GM12878 (cell line): ENCODE data around the gene ERO1A. TPM values are rescaled to one million over a fixed set of nuclear protein-coding genes. Genes with fewer than 3 reads are reported as not detected.

Experiments used
- ATAC-seq: fragments of 200-7000 bp; cut with Tn5 transposase; 3 replicates; pipeline ENCODE4 v1.9.1; 2020; ENCODE audit warnings: mild to moderate bottlenecking, moderate library complexity
- BruUV-seq: library from RNA; stranded (reverse); fragments of 400-500 nt; replicated peaks from 2 replicates; lab custom pipeline; 2021; lab: Mats Ljungman, UMichigan
- CTCF ChIA-PET: fragments of 300-600 bp; sonication (Branson Sonifier 250); formaldehyde crosslinking; extraction: SDS; loops from one replicate; lab custom pipeline; 2021; ENCODE audit warnings: inconsistent platforms; lab: Yijun Ruan, JAX
- POLR2A ChIA-PET: fragments of 350-600 bp; formaldehyde crosslinking; extraction: SDS; loops from one replicate; lab custom pipeline; 2021; ENCODE audit warnings: inconsistent platforms; lab: Charles Lee
- RAD21 ChIA-PET: fragments of 300-600 bp; sonication (Branson Sonifier 250); formaldehyde crosslinking; loops from one replicate; lab custom pipeline; 2023; ENCODE audit warnings: antibody characterized with exemption; ENCODE audit not compliant: unreplicated experiment; lab: Charles Lee
- SMC1A ChIA-PET: fragments of 300-600 bp; sonication (Branson Sonifier 250); formaldehyde crosslinking; loops from one replicate; lab custom pipeline; 2023; ENCODE audit not compliant: unreplicated experiment, uncharacterized antibody; lab: Charles Lee
- DNase-seq: peaks from one replicate; pipeline ENCODE4 v3.0.0-alpha.2; 2011; ENCODE audit warnings: low read depth, low spot score
- FAIRE-seq: peaks from 3 replicates; lab custom pipeline; 2011; peaks lifted over from hg19 to GRCh38; lab: Jason Lieb, UNC
- H2AFZ ChIP-seq: 2 replicates; pipeline ENCODE4 v1.6.0; 2011; ENCODE audit warnings: low read depth, low read length, control low read depth; ENCODE audit not compliant: control insufficient read depth
- H3K27ac ChIP-seq: 2 replicates; pipeline ENCODE4 v1.5.1; 2011; ENCODE audit warnings: control low read depth; ENCODE audit not compliant: control insufficient read depth, insufficient read depth
- H3K27me3 ChIP-seq, 2 experiments: replicated peaks in 1 of 2; 2 replicates each; pipeline versions ENCODE4 v1.6.0 to v1.6.1; 2011; ENCODE audit warnings: low read length in 1 of 2; ENCODE audit not compliant: control insufficient read depth in 2 of 2, insufficient read depth in 2 of 2
- H3K36me3 ChIP-seq, 2 experiments: 2 replicates each; pipeline ENCODE4 v1.5.1; 2011; ENCODE audit warnings: low read length in 1 of 2; ENCODE audit not compliant: control insufficient read depth in 2 of 2, insufficient read depth in 2 of 2
- H3K4me1 ChIP-seq: 2 replicates; pipeline ENCODE4 v1.6.1; 2011; ENCODE audit warnings: mild to moderate bottlenecking, low read length, moderate library complexity, mixed read lengths; ENCODE audit not compliant: control insufficient read depth, insufficient read depth
- H3K4me2 ChIP-seq: 2 replicates; pipeline ENCODE4 v1.6.0; 2011; ENCODE audit warnings: control low read depth; ENCODE audit not compliant: control insufficient read depth, insufficient read depth
- H3K4me3 ChIP-seq: fragments of 200-600 bp; sonication (generic); 2 replicates; pipeline ENCODE4 v1.5.1; 2016
- H3K79me2 ChIP-seq: 2 replicates; pipeline ENCODE4 v1.6.0; 2011; ENCODE audit warnings: low read length; ENCODE audit not compliant: control insufficient read depth, insufficient read depth
- H3K9ac ChIP-seq: 2 replicates; pipeline ENCODE4 v1.8.0; 2011; ENCODE audit warnings: low read length, control low read depth, mixed read lengths; ENCODE audit not compliant: control insufficient read depth, insufficient read depth
- H3K9me3 ChIP-seq: replicated peaks from 3 replicates; pipeline ENCODE4 v1.5.1; 2011; ENCODE audit warnings: mild to moderate bottlenecking, low read length; ENCODE audit not compliant: control insufficient read depth, insufficient read depth
- H4K20me1 ChIP-seq: 2 replicates; pipeline ENCODE4 v1.6.0; 2011; ENCODE audit not compliant: control insufficient read depth, insufficient read depth
- FOXM1 ChIP-seq: IDR thresholded peaks from 2 replicates; pipeline ENCODE4 v1.6.1; 2012; ENCODE audit warnings: low read depth, mild to moderate bottlenecking, inconsistent platforms, low read length, moderate library complexity
- IKZF2 ChIP-seq, 2 experiments: fragments of 450-650 bp; IDR thresholded peaks; 2 replicates each; pipeline ENCODE4 v1.6.1; 2017; ENCODE audit warnings: mild to moderate bottlenecking in 2 of 2, moderate library complexity in 2 of 2
- MAX ChIP-seq: IDR thresholded peaks from 2 replicates; pipeline ENCODE4 v1.6.1; 2012; ENCODE audit warnings: low read depth, low read length, improper control_type of control experiment
- MEF2A ChIP-seq: IDR thresholded peaks from 2 replicates; pipeline ENCODE4 v1.6.1; 2011; ENCODE audit warnings: low read depth, mild to moderate bottlenecking, low read length, moderate library complexity; ENCODE audit not compliant: insufficient read depth
- MYC ChIP-seq: IDR thresholded peaks from 2 replicates; pipeline ENCODE4 v1.6.1; 2011; ENCODE audit warnings: mild to moderate bottlenecking, low read length, moderate library complexity, inconsistent platforms; ENCODE audit not compliant: insufficient read depth, insufficient replicate concordance, insufficient read length, severe bottlenecking
- NFIC ChIP-seq: IDR thresholded peaks from 2 replicates; pipeline ENCODE4 v1.6.1; 2012; ENCODE audit warnings: low read depth, mild to moderate bottlenecking, inconsistent platforms, low read length, moderate library complexity
- NFXL1 ChIP-seq: fragments of 450-650 bp; IDR thresholded peaks from 2 replicates; pipeline ENCODE4 v1.6.1; 2017; ENCODE audit warnings: antibody characterized with exemption, mild to moderate bottlenecking, borderline replicate concordance
- NFYA ChIP-seq: IDR thresholded peaks from 2 replicates; pipeline ENCODE4 v1.6.1; 2011; ENCODE audit warnings: low read depth, mild to moderate bottlenecking, low read length, improper control_type of control experiment, borderline replicate concordance
- POLR2AphosphoS5 ChIP-seq: IDR thresholded peaks from 2 replicates; pipeline ENCODE4 v1.6.1; 2011; ENCODE audit warnings: mild to moderate bottlenecking, low read length, inconsistent platforms
- RAD51 ChIP-seq: fragments of 450-650 bp; IDR thresholded peaks from 2 replicates; pipeline ENCODE4 v1.6.1; 2016; ENCODE audit warnings: moderate library complexity, mild to moderate bottlenecking, inconsistent platforms
- RUNX3 ChIP-seq: IDR thresholded peaks from 2 replicates; pipeline ENCODE4 v1.6.1; 2012; ENCODE audit warnings: low read length, inconsistent platforms
- TCF3 ChIP-seq: IDR thresholded peaks from 2 replicates; pipeline ENCODE4 v1.6.1; 2012; ENCODE audit warnings: low read depth, mild to moderate bottlenecking, low read length, borderline replicate concordance; ENCODE audit not compliant: insufficient read depth
- ZNF384 ChIP-seq: IDR thresholded peaks from 2 replicates; pipeline ENCODE4 v1.6.1; 2012; ENCODE audit warnings: low read depth, mild to moderate bottlenecking, low read length, improper control_type of control experiment, borderline replicate concordance
- WGBS: methylation state at CpG from one replicate; pipeline ENCODE4 v1.1.6; 2016; ENCODE audit warnings: low lambda C conversion rate; ENCODE audit not compliant: insufficient replicate concordance, insufficient coverage; ENCODE audit errors: missing lambda C conversion rate; 5-methylcytosine and 5-hydroxymethylcytosine counted together
- in situ Hi-C: fragments of 300-500 bp; cut with MboI; formaldehyde crosslinking; loops from 9 replicates; pipeline ENCODE4 v1.14.3; 2018; ENCODE audit warnings: mixed read lengths
- intact Hi-C: fragments of 100-400 bp; cut with micrococcal nuclease; formaldehyde crosslinking; loops from one replicate; pipeline ENCODE4 v1.14.2; 2022; ENCODE audit not compliant: unreplicated experiment
- polyA plus RNA-seq, 11 experiments: library from polyadenylated mRNA; depleted of rRNA in 4 of 11; unstranded in 6 of 11; stranded (reverse) in 5 of 11; fragments of >200 nt; fragmentation: Nextera tagmentation in 4 of 11; fragmentation: Illumina TruSeq in 1 of 11; extraction: Ambion mirVana in 4 of 11; extraction: Trizol in 1 of 11; gene quantifications; 1 replicate in 1 of 11; 2 replicates in 10 of 11; pipeline versions ENCODE4 v1.2.1 to v1.2.3, GENCODE V29; 2011 to 2016; ENCODE audit warnings: inconsistent platforms in 2 of 11, missing spikeins in 2 of 11, low read depth in 1 of 11
- total RNA-seq, 4 experiments: library from RNA; depleted of rRNA in 3 of 4; stranded (reverse); fragments of >200 nt in 3 of 4; fragmentation: Illumina TruSeq in 1 of 4; extraction: Trizol in 1 of 4; gene quantifications; 2 replicates each; pipeline versions ENCODE4 v1.2.1 to v1.2.3, GENCODE V29; 2013 to 2021
- TF ChIP-seq, protein P1 (sequence below): fragments of 450-650 bp; IDR thresholded peaks from 2 replicates; pipeline ENCODE4 v1.6.1; 2016; ENCODE audit warnings: mild to moderate bottlenecking, moderate library complexity, borderline replicate concordance
- TF ChIP-seq, protein P2 (sequence below): fragments of 450-650 bp; IDR thresholded peaks from 2 replicates; pipeline ENCODE4 v1.6.1; 2017; ENCODE audit warnings: low read depth, mild to moderate bottlenecking, moderate library complexity
- TF ChIP-seq, protein P3 (sequence below): IDR thresholded peaks from 2 replicates; pipeline ENCODE4 v1.6.1; 2011; ENCODE audit warnings: low read depth, low read length, improper control_type of control experiment, borderline replicate concordance

ERO1A gene
- total and polyA plus RNA-seq, 10 of the 15 experiments (the other 5 are each of a cell fraction or from before 2014, with no cell fraction given) = 17.5 to 93.1 (median 48.5) TPM

- intact Hi-C loops = no loop called here
- FAIRE-seq (no peak), ATAC-seq (peak; percentile 63), DNase-seq (no peak)
- ChIA-PET CTCF (interaction anchor here (0.9 to 1.0 kb wide), 2 partner anchors 11 to 151 kb away, joined by 3 to 4 read pairs; no protein-coding TSS in a partner anchor), SMC1A (interaction anchor here (0.7 to 1.5 kb wide), 2 partner anchors 41 to 377 kb away, joined by 3 to 5 read pairs; no protein-coding TSS in a partner anchor), RAD21 (interaction anchor here (1.0 to 1.4 kb wide), 2 partner anchors 17 to 42 kb away, joined by 3 to 4 read pairs; no protein-coding TSS in a partner anchor), POLR2A (interaction anchor here (0.7 to 1.0 kb wide), 2 partner anchors 9 to 330 kb away, joined by 3 read pairs; no protein-coding TSS in a partner anchor)
- H3K27ac ChIP-seq = peak overlapping the region; percentile 56; the same call in 1 of the 2 replicates
- no peaks in the 10 kb centered on the region for H3K9me3 ChIP-seq
- 0% methylated on average over 2 of the region's 2 CpGs for WGBS
- H3K9ac ChIP-seq = no peak overlapping the region; the same call in 1 of the 2 replicates
- H2AFZ ChIP-seq = peak overlapping the region; percentile 86
- H3K36me3 ChIP-seq = no peaks in the 10 kb centered on the region
- H3K4me3 ChIP-seq = no peak overlapping the region
- H3K79me2 ChIP-seq = peaks cover 1% of the 10 kb centered on the region
- peaks cover 12% of the 10 kb centered on the region; the same call in 1 of the 2 replicates for H3K4me1 ChIP-seq
- no peaks in the 10 kb centered on the region for H3K27me3 ChIP-seq
- peak overlapping the region; percentile 11; the same call in 1 of the 2 replicates for H3K4me2 ChIP-seq
- H4K20me1 ChIP-seq = no peaks in the 10 kb centered on the region
- in situ Hi-C loops = no loop called here
- BruUV-seq = no TSS peak
- peak; percentile 54; the same call in 1 of the 2 replicates for TF ChIP-seq FOXM1
- TF ChIP-seq TCF3 = no peak
- TF ChIP-seq MEF2A = 0 out of 2 replicates have a peak, but pooled peaks have one; percentile 11
- TF ChIP-seq, protein P1, sequence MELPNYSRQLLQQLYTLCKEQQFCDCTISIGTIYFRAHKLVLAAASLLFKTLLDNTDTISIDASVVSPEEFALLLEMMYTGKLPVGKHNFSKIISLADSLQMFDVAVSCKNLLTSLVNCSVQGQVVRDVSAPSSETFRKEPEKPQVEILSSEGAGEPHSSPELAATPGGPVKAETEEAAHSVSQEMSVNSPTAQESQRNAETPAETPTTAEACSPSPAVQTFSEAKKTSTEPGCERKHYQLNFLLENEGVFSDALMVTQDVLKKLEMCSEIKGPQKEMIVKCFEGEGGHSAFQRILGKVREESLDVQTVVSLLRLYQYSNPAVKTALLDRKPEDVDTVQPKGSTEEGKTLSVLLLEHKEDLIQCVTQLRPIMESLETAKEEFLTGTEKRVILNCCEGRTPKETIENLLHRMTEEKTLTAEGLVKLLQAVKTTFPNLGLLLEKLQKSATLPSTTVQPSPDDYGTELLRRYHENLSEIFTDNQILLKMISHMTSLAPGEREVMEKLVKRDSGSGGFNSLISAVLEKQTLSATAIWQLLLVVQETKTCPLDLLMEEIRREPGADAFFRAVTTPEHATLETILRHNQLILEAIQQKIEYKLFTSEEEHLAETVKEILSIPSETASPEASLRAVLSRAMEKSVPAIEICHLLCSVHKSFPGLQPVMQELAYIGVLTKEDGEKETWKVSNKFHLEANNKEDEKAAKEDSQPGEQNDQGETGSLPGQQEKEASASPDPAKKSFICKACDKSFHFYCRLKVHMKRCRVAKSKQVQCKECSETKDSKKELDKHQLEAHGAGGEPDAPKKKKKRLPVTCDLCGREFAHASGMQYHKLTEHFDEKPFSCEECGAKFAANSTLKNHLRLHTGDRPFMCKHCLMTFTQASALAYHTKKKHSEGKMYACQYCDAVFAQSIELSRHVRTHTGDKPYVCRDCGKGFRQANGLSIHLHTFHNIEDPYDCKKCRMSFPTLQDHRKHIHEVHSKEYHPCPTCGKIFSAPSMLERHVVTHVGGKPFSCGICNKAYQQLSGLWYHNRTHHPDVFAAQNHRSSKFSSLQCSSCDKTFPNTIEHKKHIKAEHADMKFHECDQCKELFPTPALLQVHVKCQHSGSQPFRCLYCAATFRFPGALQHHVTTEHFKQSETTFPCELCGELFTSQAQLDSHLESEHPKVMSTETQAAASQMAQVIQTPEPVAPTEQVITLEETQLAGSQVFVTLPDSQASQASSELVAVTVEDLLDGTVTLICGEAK = no peak
- TF ChIP-seq MAX = no peak
- no peak for TF ChIP-seq NFXL1
- TF ChIP-seq RUNX3 = peak; percentile 21; the same call in 1 of the 2 replicates
- TF ChIP-seq NFYA = no peak
- no peak for TF ChIP-seq RAD51
- TF ChIP-seq, protein P2, sequence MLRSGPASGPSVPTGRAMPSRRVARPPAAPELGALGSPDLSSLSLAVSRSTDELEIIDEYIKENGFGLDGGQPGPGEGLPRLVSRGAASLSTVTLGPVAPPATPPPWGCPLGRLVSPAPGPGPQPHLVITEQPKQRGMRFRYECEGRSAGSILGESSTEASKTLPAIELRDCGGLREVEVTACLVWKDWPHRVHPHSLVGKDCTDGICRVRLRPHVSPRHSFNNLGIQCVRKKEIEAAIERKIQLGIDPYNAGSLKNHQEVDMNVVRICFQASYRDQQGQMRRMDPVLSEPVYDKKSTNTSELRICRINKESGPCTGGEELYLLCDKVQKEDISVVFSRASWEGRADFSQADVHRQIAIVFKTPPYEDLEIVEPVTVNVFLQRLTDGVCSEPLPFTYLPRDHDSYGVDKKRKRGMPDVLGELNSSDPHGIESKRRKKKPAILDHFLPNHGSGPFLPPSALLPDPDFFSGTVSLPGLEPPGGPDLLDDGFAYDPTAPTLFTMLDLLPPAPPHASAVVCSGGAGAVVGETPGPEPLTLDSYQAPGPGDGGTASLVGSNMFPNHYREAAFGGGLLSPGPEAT = peak; percentile 47; the same call in 1 of the 2 replicates
- TF ChIP-seq, protein P3, sequence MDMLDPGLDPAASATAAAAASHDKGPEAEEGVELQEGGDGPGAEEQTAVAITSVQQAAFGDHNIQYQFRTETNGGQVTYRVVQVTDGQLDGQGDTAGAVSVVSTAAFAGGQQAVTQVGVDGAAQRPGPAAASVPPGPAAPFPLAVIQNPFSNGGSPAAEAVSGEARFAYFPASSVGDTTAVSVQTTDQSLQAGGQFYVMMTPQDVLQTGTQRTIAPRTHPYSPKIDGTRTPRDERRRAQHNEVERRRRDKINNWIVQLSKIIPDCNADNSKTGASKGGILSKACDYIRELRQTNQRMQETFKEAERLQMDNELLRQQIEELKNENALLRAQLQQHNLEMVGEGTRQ = no peak
- TF ChIP-seq MYC = no peak
- TF ChIP-seq POLR2AphosphoS5 = no peak
- peak; percentile 50; the same call in 1 of the 2 replicates for TF ChIP-seq ZNF384
- no peak for TF ChIP-seq IKZF2 (IDR thresholded peaks at IDR 0.05)
- TF ChIP-seq NFIC = peak; percentile 66; the same call in 1 of the 2 replicates
Measured at GRCh38 chr14:52700701-52701172, 5.4 kb upstream of the ERO1A start.
